ENCODE measurements around the gene TXNRD1.

Gene TXNRD1

DNA sequence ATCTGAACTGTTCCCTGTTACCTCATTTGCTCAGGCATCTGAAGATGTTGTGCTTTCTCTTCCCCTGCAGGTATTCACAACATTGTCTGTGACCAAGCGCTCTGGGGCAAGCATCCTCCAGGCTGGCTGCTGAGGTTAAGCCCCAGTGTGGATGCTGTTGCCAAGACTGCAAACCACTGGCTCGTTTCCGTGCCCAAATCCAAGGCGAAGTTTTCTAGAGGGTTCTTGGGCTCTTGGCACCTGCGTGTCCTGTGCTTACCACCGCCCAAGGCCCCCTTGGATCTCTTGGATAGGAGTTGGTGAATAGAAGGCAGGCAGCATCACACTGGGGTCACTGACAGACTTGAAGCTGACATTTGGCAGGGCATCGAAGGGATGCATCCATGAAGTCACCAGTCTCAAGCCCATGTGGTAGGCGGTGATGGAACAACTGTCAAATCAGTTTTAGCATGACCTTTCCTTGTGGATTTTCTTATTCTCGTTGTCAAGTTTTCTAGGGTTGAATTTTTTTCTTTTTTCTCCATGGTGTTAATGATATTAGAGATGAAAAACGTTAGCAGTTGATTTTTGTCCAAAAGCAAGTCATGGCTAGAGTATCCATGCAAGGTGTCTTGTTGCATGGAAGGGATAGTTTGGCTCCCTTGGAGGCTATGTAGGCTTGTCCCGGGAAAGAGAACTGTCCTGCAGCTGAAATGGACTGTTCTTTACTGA, 132.9 kb downstream of the TXNRD1 start:
- no peak overlapping the region for H3K27ac ChIP-seq (ENCODE audit: low read depth, low read length)
- H3F3A ChIP-seq (ENCODE audit: control insufficient read depth, insufficient read depth) = peaks cover 3% of the 10 kb centered on the region; the same call in 1 of the 2 replicates
- TF ChIP-seq EZH2phosphoT487 (IDR thresholded peaks at IDR 0.05; ENCODE audit: borderline replicate concordance, low read length) = no peak
- TF ChIP-seq, protein P1, sequence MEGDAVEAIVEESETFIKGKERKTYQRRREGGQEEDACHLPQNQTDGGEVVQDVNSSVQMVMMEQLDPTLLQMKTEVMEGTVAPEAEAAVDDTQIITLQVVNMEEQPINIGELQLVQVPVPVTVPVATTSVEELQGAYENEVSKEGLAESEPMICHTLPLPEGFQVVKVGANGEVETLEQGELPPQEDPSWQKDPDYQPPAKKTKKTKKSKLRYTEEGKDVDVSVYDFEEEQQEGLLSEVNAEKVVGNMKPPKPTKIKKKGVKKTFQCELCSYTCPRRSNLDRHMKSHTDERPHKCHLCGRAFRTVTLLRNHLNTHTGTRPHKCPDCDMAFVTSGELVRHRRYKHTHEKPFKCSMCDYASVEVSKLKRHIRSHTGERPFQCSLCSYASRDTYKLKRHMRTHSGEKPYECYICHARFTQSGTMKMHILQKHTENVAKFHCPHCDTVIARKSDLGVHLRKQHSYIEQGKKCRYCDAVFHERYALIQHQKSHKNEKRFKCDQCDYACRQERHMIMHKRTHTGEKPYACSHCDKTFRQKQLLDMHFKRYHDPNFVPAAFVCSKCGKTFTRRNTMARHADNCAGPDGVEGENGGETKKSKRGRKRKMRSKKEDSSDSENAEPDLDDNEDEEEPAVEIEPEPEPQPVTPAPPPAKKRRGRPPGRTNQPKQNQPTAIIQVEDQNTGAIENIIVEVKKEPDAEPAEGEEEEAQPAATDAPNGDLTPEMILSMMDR (IDR thresholded peaks at IDR 0.05; ENCODE audit: low read depth, low read length, poor library complexity, severe bottlenecking) = no peak
- H3K9me2 ChIP-seq (replicated peaks; ENCODE audit: control insufficient read depth, low read length) = no peaks in the 10 kb centered on the region
- no peak overlapping the region for H3K4me2 ChIP-seq (ENCODE audit: low read length)
- no peaks in the 10 kb centered on the region for H3K79me2 ChIP-seq (ENCODE audit: control insufficient read depth, low read length)
- no peaks in the 10 kb centered on the region for H3K27me3 ChIP-seq (ENCODE audit: control insufficient read depth, low read length)
- H3K9me3 ChIP-seq (ENCODE audit: control insufficient read depth, insufficient read depth, low read length) = no peaks in the 10 kb centered on the region
- H3K36me3 ChIP-seq (ENCODE audit: control insufficient read depth, low read length) = peaks cover 63% of the 10 kb centered on the region
- H3K4me1 ChIP-seq (ENCODE audit: control insufficient read depth, low read length) = peaks cover 9% of the 10 kb centered on the region; the same call in 1 of the 2 replicates
- H3K4me3 ChIP-seq (ENCODE audit: low read length) = no peak overlapping the region
- H4K20me1 ChIP-seq (ENCODE audit: control insufficient read depth, insufficient read depth, low read depth, low read length) = no peaks in the 10 kb centered on the region

DNA sequence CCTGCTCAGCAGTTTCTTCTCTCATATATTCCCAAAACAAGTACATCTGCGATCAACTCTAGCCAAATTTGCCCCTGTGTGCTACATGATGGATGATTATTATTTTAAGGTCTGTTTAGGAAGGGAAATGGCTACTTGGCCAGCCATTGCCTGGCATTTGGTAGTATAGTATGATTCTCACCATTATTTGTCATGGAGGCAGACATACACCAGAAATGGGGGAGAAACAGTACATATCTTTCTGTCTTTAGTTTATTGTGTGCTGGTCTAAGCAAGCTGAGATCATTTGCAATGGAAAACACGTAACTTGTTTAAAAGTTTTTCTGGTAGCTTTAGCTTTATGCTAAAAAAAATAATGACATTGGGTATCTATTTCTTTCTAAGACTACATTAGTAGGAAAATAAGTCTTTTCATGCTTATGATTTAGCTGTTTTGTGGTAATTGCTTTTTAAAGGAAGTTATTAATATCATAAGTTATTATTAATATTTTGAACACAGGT, 133.5 kb downstream of the TXNRD1 start:
- no peaks in the 10 kb centered on the region for H3K79me2 ChIP-seq (ENCODE audit: control insufficient read depth, low read length)
- H3K9me3 ChIP-seq (ENCODE audit: control insufficient read depth, insufficient read depth, low read length) = no peaks in the 10 kb centered on the region
- no peaks in the 10 kb centered on the region for H4K20me1 ChIP-seq (ENCODE audit: control insufficient read depth, insufficient read depth, low read depth, low read length)
- no peaks in the 10 kb centered on the region for H3K27me3 ChIP-seq (ENCODE audit: control insufficient read depth, low read length)
- no peak overlapping the region for H3K27ac ChIP-seq (ENCODE audit: low read depth, low read length)
- H3K4me2 ChIP-seq (ENCODE audit: low read length) = no peak overlapping the region
- no peak overlapping the region for H3K4me3 ChIP-seq (ENCODE audit: low read length)
- H3F3A ChIP-seq (ENCODE audit: control insufficient read depth, insufficient read depth) = peaks cover 3% of the 10 kb centered on the region; the same call in 1 of the 2 replicates
- H3K9me2 ChIP-seq (replicated peaks; ENCODE audit: control insufficient read depth, low read length) = no peaks in the 10 kb centered on the region
- H3K4me1 ChIP-seq (ENCODE audit: control insufficient read depth, low read length) = peaks cover 9% of the 10 kb centered on the region; the same call in 1 of the 2 replicates
- TF ChIP-seq, protein P1 (IDR thresholded peaks at IDR 0.05; ENCODE audit: low read depth, low read length, poor library complexity, severe bottlenecking) = no peak
- TF ChIP-seq EZH2phosphoT487 (IDR thresholded peaks at IDR 0.05; ENCODE audit: borderline replicate concordance, low read length) = no peak
- H3K36me3 ChIP-seq (ENCODE audit: control insufficient read depth, low read length) = peaks cover 63% of the 10 kb centered on the region

DNA sequence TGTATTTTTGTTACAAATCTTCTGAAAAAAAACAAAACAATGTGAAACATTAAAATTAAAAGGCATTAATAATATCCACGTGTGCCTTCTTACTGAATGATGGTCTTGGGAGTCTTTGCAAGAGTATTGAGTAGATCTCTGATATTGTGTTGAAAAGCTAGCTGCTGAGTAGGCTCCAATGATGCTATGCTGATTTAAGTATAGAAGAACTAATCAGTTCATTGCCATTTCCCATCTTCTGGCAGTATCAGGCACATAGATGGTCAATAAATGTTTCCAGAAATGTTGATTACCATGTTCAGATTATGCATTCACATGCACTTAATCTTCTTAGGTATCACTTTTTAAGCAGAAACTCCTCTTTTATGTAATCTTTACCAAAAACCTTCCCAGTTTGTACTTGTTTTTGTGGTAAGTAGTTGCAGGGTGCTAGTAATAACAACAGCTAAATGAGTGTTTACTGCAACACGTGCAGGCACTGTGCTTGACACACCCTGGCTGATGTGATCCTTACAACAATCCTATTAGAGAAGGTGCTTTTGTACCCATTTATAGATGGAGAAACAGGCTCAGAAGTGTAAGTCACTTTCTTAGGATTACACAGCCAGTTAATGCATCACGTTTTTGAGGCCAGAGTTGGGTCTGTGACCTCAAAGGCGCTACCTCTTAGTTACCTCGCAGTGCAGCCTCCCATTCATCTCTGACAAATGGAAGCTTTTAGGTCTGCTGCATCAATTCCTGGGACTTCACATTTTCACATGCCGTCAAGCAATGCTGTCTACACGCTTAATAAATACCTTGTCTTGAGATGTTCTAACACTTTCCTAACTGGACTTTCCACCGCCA, 134.9 kb downstream of the TXNRD1 start:
- Histone ChIP-seq H3K27ac (ENCODE audit: low read depth, low read length) (no peak overlapping the region), H3K79me2 (ENCODE audit: control insufficient read depth, low read length) (no peaks in the 10 kb centered on the region), H3K9me2 (replicated peaks; ENCODE audit: control insufficient read depth, low read length) (no peaks in the 10 kb centered on the region), H3F3A (ENCODE audit: control insufficient read depth, insufficient read depth) (peaks cover 7% of the 10 kb centered on the region; the same call in 1 of the 2 replicates), H3K9me3 (ENCODE audit: control insufficient read depth, insufficient read depth, low read length) (no peaks in the 10 kb centered on the region), H3K4me1 (ENCODE audit: control insufficient read depth, low read length) (peaks cover 9% of the 10 kb centered on the region; the same call in 1 of the 2 replicates), H3K4me3 (ENCODE audit: low read length) (no peak overlapping the region), H3K27me3 (ENCODE audit: control insufficient read depth, low read length) (no peaks in the 10 kb centered on the region), H3K36me3 (ENCODE audit: control insufficient read depth, low read length) (peaks cover 51% of the 10 kb centered on the region), H4K20me1 (ENCODE audit: control insufficient read depth, insufficient read depth, low read depth, low read length) (no peaks in the 10 kb centered on the region), H3K4me2 (ENCODE audit: low read length) (no peak overlapping the region)
- no peak for TF ChIP-seq EZH2phosphoT487 (IDR thresholded peaks at IDR 0.05; ENCODE audit: borderline replicate concordance, low read length)
- TF ChIP-seq, protein P1 (IDR thresholded peaks at IDR 0.05; ENCODE audit: low read depth, low read length, poor library complexity, severe bottlenecking) = no peak

All from DOHH2 (cell line).